Activated effector memory CD4-positive, alpha-beta T cell treated with Interleukin-2 at 50 U/mL for 16 hours (primary cell): ENCODE data around the gene UTY.

Experiments
- DNase-seq: peaks from one replicate; pipeline ENCODE4 v3.0.0-alpha.2; 2020

The UTY gene

DNA sequence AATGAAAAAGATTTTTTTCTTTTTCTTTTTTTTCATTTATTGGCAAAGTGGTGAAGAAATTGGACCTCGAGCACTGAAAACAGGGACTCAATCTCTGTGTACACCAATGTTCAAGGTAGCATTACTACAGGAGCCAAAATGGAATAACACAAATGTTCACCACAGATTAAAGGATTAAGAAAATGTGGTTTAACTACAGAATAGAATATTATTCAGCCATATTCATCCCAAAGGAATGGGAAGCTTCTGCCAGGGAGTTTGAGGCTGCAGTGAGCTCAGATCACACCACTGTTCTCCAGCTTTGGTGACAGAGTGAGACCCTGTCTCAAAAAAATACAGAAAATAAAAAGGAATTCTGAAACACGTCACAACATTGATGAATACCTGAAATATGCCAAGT is 81.0 kb downstream of the UTY start:
- no peak for DNase-seq

DNA sequence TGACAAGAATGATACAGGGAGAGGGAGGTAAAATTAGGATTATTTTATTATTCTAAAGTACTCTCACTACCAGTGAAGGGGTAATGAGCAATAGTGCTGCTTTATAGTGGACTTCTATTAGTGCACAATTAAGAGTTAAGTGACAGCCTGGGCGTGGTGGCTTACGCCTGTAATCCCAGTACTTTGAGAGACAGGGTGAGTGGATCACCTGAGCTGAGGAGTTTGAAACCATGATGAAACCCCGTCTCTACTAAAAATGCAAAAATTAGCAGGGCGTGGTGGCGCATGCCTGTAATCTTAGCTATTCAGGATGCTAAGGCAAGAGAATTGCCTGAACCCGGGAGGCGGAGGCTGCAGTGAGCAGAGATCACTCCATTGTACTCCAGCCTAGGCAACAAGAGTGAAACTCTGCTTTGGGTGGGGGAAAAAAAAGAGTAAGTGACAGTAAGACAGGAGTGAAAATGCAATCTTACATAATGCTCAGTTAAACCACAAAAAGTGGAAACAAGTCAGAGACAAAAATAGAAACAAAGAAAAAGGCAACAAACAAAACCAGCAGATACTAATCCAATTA is 98.6 kb downstream of the UTY start:
- no peak for DNase-seq

DNA sequence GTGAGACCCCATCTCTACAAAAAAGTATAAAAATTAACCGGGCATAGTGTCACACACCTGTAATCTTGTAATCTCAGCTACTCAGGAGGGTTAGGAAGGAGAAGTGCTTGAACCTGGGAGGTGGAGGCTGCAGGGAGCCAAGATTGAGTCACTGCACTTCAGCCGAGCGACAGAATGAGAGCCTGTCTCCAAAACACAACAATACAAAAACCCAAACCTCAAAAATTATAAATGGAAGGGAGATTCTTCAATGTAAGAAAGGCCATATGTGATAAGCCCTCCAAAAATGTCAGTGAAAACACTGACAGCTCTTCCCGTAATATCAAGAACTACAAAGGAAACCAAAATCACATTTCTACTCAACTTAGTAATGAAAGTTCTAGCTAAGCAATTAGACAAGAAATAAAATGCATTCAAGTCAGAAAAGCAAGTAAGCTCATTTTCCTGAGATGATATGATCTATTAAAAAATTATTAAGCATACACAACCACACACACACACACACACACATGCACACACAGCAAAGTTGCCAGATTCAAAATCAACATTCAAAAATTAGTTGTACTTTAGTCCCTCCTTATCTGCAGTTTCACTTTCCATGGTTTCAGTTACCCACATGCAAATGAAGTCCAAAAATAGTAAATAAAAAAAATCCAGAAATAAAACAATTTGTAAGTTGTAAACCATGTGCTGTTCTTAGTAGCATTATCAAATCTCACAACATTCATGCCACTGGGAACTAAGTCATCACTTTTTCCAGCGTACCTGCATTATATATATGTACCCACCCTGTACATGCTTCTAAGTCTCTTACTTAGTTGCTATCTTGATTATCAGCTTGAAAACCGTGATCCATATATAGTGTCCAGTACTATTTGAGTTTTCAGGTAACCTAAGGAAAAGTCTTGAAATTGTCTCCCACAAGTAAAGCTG is 108.7 kb downstream of the UTY start:
- no peak for DNase-seq

DNA sequence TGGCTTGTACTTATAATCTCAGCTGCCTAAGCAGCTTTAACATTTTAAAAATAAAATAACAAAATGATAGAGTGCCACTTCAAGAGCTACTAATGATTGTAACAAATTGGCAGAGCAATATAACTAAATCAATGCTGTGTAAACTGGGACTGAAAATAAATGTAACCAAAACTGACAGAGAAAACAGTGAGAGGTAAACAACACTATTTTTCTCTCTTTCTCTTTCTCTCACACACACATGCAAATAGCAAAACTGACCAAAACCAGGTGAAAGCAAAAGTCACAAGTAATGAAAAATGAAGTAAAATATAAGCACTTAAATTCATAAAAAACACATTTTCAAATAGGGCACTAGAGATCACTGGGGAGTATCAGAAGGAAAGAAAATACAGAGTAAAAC is 109.6 kb downstream of the UTY start:
- no peak for DNase-seq

DNA sequence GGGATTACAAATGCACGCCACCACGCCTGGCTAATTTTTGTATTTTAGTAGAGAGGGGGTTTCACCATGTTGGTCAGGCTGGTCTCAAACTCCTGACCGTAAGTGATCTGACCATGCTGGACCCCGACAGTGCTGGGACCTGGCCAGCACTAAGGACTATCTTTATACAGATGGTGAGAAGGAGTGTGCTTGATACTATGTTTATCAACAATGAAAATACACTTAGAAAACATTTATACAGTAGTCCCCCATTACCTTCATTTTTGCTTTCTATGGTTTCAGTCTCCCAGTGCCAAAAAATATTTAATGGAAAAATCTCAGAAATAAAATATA is 111.4 kb downstream of the UTY start:
- no peak for DNase-seq

DNA sequence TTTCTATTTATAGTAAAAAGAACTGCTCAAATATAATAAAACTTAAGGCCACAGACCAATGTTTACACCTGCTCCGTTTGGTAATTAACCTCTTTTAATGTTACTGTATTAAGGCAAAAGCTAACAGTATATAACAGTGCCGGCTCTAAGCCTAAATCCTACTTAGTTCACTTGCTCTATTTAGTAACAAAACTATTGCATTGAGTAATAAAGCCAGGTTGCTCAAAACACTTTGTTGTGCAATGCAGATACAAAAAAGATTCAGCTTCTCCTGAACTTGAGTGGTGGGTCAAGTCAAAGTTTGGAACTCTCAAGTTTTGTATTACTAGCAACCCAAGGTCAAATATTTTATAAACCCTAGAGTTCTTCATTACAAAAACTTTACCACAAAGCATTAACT is 116.2 kb downstream of the UTY start:
- DNase-seq: no peak

DNA sequence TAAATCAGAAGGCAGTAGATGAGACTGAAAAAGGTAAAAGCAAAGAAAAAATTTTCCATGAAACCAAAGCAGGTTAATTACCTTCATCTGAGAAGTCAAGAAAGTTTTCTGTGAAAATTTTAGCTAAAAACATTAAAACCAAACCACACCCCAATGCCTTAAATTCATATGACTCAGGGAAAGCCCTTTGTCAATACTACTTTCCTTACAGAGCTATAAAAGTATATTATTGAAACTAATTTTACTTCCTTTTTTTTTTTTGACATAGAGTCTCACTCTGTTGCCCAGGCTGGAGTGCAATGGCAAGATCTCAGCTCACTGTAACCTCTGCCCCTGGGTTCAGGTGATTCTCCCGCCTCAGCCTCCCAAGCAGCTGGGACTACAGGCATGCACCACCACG is 117.2 kb downstream of the UTY start:
- DNase-seq: no peak

DNA sequence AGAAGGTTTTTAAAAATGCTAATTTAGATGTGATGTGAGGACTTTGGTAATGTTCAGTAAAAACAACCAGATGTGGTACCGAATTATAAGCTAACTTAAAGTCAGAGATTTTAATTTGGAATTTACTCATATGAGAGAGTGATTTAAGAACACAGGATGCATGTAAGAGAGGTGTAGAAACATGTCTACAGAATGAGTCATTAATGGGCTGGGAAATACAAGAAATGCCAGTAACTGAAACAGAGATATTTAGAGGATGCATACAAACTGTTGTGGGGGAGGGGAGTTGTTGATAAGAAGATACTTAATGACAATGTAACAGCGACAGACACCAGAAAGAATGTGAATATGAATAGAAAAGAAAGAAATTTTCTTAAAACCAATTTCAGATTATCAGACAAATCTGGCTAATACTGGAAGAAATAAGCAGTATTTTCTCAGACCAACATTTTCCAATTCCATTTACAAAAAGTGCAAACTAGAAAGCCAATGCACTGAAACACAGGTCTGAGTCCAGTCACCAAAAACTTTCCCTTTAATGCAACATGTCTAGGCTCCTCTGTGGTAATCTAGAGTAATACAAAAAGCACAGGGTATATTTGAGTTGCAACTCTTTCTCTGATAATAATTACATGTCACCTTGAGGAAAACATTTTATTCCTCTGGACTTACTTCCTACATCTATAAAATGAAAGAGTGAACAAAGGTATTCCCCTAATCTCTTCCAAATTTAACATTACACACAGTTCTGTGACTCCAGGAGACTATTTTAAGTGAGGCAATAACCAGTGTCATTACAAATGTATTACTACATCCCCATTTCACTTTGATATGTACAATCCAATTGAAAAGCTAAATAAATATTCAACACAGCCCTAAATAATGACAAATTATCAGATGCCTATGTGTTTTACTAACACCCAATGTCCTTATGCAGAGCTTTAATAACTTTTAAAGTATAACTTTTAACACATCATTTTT is 117.9 kb downstream of the UTY start:
- no peak for DNase-seq

DNA sequence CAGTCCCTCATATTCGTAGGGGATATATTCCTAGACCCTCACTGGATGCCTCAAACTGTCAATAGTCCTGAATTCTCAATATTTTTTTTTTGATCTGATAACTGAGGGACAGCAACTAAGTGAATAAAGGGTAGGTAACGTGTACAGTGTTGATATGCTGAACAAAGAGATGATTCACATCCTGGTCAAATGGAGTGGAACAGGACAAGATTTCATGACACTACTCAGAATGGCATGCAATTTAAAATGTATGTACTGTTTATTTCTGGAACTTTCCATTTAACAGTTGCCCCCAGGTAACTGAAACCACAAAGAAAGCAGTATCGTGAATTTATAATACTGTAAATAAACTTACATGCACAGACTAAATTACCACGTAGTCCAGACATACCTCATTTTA is 128.4 kb downstream of the UTY start:
- no peak for DNase-seq

DNA sequence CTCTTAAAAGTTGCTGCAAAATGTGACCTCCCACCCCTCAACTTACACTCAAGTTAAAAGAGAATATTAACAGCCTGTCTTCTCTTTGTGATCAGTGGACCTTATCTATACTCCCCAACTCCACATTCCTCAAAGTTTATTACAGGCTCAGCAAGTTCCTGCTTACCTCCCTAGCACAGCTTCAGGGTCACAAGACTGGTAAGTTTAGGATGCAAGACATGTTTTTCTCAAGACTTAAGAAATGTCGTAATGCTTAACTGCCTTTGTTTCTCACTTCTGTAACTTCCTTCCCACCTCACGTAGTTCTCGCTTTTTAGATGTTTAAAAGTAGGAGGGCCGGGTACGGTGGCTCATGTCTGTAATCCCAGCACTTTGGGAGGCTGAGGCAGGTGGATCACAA is 132.7 kb downstream of the UTY start:
- DNase-seq: no peak

DNA sequence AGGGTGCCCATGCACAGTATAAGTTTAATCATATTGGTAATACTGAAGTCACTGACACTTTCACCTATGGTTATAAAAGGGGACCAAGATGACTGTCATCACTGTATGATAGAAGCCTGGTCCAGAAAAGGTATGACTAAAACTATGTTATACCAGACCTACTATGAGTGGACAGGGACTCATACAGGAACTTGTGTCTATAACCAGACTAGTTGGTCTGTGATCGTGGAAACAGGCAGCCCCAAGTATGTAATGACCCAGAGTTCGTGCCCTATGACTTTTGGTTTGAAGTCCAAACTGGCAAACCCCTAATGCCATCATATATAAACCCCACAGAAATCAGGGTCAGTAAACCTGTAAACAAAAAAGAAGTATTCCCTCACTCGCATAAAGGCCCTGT is 134.3 kb downstream of the UTY start:
- no peak for DNase-seq

DNA sequence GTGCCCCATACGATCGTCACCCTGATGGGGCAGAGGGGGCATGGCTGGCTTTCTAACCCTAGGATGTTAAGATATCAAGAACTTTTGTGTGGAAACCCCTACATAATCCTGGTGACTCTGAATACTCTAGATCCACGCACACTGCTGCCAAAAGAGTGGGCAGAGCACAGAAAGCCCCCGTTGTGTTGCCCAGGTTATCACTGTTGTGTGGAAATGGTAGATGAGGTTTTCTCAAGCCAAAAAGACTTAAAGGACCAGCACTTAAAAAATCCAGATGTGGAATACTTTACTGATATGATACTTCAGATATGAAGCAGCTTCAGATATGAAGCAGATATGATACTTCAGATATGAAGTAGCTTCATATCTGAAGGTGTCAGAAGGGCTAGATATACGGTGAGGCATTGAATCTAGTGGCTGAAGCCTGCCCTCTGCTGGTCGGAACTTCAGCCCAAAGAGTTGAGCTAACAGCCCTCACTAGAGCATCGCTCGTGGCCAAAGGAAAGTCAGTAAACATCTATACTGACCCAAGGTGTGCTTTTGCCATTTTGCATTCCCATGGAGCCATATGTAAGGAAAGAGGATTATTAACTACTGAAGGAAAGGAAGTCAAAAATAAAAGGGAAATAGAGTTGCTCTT is 136.4 kb downstream of the UTY start:
- DNase-seq: peak; percentile 22

DNA sequence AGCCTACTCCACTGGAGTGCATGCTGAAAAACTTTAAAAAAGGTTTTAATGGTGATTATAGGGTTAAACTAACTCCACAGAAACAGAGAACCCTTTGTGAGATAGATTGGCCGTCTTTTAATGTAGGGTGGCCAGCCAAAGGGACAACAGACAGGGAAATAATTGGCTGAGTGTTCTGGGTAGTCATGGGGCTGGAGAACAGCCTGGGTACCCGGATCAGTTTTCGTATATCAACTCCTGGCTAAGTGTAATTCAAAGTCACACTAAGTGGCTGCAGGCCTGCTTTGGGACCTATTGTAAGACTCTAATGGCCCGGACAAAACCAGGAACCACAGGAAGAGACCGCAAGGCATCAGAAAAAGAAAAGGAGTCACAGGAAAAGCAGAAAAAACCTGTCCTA is 139.9 kb downstream of the UTY start:
- no peak for DNase-seq

DNA sequence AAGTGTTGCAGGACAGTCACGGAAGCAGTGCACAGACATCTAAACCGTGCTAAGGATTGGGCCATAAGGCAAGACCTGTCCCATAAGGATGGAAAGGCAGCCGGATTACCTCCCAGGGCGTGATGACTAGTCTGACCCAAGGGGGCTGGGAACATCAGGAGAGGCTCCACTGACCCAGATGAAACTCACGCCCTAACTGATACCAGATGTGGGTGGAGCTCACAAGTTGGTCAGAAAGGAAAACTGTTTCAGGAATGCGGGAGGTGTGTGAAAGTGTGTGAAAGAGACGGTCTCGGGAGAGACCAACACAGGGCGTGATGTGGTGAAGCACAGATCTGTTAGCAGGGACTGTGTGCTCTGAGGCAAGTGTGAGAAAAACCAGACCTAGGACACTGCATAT is 140.5 kb downstream of the UTY start:
- no peak for DNase-seq

DNA sequence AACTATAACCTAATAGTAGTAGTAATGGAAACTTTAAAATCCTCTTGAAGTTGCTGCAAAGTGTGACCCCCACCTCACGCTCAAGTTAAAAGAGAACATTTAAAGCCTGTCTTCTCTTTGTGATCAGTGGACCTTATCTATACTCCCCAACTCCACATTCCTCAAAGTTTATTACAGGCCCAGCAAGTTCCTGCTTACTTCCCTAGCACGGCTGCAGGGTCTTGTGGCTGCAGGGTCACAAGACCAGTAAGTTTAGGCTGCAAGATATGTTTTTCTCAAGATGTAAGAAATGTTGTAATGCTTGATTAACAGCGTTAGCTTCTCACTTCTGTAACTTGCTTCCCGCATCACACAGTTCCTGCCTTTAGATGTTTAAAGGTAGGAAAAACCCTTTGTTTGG is 141.1 kb downstream of the UTY start:
- DNase-seq: no peak

DNA sequence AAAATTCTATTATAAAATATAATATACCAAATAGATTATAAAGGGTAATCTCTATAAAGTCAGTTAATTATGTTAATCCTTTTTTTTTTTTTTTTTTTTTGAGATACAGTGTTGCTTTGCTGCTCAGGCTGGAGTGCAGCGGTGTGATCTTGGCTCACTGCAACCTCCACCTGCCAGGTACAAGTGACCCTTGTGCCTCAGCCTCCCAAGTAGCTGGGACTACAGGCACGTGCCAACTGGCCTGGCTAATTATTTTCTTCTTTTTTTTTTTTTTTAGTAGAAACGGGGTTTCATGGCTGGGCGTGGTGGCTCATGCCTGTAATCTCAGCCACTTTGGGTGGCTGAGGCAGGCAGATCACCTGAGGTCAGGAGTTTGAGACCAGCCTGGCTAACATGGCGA is 141.9 kb downstream of the UTY start:
- DNase-seq: no peak

DNA sequence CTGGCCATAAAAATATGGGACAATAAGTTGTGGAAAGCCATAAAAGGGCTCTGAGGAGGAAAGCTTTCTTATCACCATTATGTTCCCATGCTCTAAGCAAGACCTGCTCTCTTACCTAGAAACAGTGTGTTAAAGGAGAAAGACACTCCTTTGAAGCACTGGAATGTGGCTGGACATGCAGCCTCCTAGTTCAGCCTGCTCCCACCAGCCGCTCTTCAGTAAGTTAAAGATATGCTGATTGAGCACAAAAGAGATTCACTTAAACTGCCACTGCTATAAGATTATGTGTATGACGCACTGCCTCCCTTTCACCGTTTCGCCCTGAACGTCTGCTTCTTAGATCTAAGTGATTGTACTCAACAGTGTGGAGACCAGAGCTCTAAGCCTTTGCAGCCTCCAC is 146.0 kb downstream of the UTY start:
- DNase-seq: no peak

DNA sequence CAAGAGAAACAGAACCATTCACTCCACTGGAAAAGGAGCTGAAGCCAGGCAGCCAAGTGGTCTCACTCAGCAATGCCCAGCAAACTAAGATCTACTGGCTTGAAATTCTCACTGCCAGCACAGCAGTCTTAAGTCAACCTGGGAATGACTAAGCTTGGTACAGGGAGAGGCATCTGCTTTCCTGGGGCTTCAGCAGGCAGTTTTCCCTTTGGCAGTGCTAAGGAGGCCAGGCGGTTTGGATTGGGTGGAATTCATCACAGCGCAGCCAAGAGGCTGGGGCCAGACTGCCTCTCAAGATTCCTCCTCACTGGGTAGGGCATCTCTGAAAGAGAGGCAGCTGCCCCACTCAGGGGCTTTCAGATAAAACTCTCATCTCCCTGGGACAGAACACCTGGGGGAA is 149.2 kb downstream of the UTY start:
- DNase-seq: no peak

DNA sequence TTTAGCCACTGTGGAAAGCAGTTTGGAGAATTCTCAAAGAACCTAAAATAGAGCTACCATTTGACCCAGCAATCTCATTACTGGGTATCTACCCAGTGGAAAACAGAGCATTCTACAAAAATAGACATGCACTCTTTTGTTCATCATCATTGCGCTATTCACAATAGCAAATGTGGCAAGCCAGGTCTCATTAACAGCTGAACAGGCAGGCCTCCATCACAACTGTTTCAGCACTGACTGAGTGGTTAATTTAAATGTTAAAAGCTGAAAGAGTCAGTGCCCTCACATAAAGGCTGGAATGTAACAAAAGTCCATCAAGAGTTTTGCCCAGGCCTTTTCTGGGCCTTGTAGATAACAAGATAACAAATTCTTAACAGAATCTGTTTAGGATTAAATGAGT is 166.9 kb downstream of the UTY start:
- DNase-seq: no peak

DNA sequence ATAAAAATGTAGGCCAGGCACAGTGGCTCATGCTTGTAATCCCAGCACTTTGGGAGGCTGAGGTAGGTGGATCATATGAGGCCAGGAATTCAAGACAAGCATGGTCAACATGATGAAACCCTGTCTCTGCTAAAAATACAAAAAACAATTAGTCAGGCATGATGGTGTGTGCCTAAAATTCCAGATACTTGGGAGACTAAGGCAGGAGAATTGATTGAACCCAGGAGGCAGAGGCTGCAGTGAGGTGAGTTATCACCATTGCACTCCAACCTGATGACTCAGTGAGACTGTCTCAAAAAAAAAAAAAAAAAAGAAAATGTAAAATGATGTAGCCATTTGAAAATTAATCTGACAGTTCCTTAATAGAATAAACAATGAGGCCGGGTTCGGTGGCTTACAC is 171.9 kb downstream of the UTY start:
- no peak for DNase-seq

DNA sequence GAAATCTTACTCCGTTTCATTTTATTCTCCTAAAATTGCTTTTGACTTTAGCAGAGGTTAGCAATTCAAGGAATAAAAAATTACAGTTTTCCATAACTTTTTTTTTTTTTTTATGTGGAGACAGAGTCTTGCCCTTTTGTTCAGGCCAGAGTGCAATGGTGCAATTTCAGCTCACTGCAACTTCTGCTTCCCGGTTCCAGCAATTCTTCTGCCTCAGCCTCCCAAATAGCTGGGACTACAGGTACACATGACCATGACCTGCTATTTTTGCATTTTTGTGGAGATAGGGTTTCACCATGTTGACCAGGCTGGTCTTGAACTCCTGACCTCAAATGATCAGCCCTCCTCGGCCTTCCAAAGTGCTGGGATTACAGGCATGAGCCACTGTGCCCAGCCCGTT is 179.0 kb downstream of the UTY start:
- DNase-seq: no peak

DNA sequence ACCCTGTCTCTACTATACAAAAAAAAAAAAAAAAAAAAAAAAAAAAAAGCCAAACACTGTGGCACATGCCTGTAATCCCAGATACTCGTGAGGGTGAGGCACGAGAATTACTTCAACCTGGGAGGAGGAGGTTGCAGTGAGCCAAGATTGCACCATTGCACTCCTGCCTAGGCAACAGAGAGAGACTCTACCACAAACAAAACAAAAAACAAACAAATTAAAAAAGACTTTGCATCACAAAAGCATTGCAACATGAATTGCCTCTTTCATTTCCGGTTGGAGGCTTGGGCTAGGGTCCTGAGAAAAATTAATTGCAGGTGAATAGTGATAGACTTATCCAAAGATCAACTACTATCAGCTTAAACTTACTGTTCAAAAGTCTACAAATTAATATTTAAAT is 180.4 kb downstream of the UTY start:
- DNase-seq: no peak

DNA sequence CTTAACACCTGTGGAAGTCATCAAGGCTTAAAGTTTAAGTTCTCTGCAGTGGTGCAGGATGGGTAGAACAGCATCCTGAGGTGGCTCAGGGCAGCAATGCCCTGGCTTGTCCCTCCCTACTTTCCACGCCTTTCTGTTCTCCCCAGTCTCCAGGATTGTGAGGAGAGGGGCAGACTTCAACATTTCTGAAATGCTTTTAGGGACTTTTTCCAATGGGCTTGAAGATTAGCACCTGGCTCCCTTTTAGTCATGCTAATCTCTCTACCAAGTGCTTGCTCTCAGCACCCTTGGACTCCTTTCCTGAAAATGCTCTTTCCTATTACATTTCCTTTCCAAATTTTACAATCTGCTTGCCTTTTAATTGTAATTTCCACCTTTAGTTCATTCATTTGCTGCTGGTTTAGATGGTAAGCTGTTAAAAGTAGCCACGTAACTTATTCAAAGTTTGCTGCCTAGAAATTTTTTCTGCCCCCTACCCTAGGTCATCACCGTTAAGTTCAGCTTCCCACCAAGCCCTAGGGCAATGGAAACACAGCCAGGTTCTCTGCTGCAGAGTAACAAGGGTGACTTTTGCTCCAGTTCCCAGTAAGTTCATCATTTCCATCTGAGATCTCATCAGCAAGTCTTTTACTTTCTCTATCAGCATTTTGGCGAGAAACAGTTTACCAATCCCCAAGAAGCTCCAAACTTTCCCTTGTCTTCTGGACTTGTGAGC is 183.5 kb downstream of the UTY start:
- no peak for DNase-seq
